Adipocyte (in vitro differentiated cells): ENCODE data around the gene ZDHHC11.

Source experiments
- DNase-seq: peaks from one replicate; pipeline ENCODE4 v3.0.0-alpha.2; 2015; ENCODE audit warnings: low read depth
- H3K27me3 ChIP-seq: replicated peaks from 2 replicates; pipeline ENCODE4 v1.7.0; 2013; ENCODE audit warnings: mild to moderate bottlenecking, low read length, moderate library complexity; ENCODE audit not compliant: control insufficient read depth, insufficient read depth
- H3K36me3 ChIP-seq: 2 replicates; pipeline ENCODE4 v1.7.0; 2013; ENCODE audit warnings: low read length, mild to moderate bottlenecking, moderate library complexity; ENCODE audit not compliant: control insufficient read depth, insufficient read depth, severe bottlenecking
- H3K4me1 ChIP-seq: 2 replicates; pipeline ENCODE4 v1.7.0; 2013; ENCODE audit warnings: mild to moderate bottlenecking, low read length, moderate library complexity; ENCODE audit not compliant: control insufficient read depth, insufficient read depth
- H3K4me3 ChIP-seq: 2 replicates; pipeline ENCODE4 v1.7.0; 2013; ENCODE audit warnings: mild to moderate bottlenecking, low read length, moderate library complexity
- H3K9ac ChIP-seq: 2 replicates; pipeline ENCODE4 v1.7.0; 2013; ENCODE audit warnings: mild to moderate bottlenecking, low read length, moderate library complexity
- H3K9me3 ChIP-seq: 2 replicates; pipeline ENCODE4 v1.7.0; 2013; ENCODE audit warnings: mild to moderate bottlenecking, low read length, moderate library complexity; ENCODE audit not compliant: control insufficient read depth

Gene ZDHHC11

GRCh38 chr5:876398-877365 lies 25.9 kb upstream of the ZDHHC11 start:
- H3K9ac ChIP-seq = no peak overlapping the region
- no peak overlapping the region for H3K4me3 ChIP-seq
- H3K4me1 ChIP-seq = no peaks in the 10 kb centered on the region
- no peaks in the 10 kb centered on the region for H3K9me3 ChIP-seq
- no peaks in the 10 kb centered on the region for H3K27me3 ChIP-seq
- no peak for DNase-seq
- H3K36me3 ChIP-seq = peaks cover 65% of the 10 kb centered on the region

GRCh38 chr5:875931-876330 lies 25.1 kb upstream of the ZDHHC11 start:
- no peaks in the 10 kb centered on the region for H3K4me1 ChIP-seq
- H3K9me3 ChIP-seq = no peaks in the 10 kb centered on the region
- no peak overlapping the region for H3K9ac ChIP-seq
- H3K27me3 ChIP-seq = no peaks in the 10 kb centered on the region
- H3K4me3 ChIP-seq = no peak overlapping the region
- H3K36me3 ChIP-seq = peaks cover 65% of the 10 kb centered on the region
- DNase-seq = no peak

- Histone ChIP-seq H3K27me3 (no peaks in the 10 kb centered on the region), H3K4me1 (no peaks in the 10 kb centered on the region), H3K36me3 (peaks cover 89% of the 10 kb centered on the region), H3K9me3 (no peaks in the 10 kb centered on the region), H3K4me3 (no peak overlapping the region), H3K9ac (no peak overlapping the region)
- no peak for DNase-seq
Measured at GRCh38 chr5:873328-873727, 22.5 kb upstream of the ZDHHC11 start.

GRCh38 chr5:872301-872700 lies 21.5 kb upstream of the ZDHHC11 start:
- Histone ChIP-seq H3K4me3 (no peak overlapping the region), H3K4me1 (no peaks in the 10 kb centered on the region), H3K36me3 (peaks cover 90% of the 10 kb centered on the region), H3K27me3 (no peaks in the 10 kb centered on the region), H3K9ac (no peak overlapping the region), H3K9me3 (no peaks in the 10 kb centered on the region)
- no peak for DNase-seq

- Histone ChIP-seq H3K4me1 (peaks cover 5% of the 10 kb centered on the region), H3K9me3 (no peaks in the 10 kb centered on the region), H3K9ac (no peak overlapping the region), H3K36me3 (peaks cover 90% of the 10 kb centered on the region), H3K4me3 (no peak overlapping the region), H3K27me3 (no peaks in the 10 kb centered on the region)
- DNase-seq = no peak
Measured at GRCh38 chr5:871596-872298, 21.0 kb upstream of the ZDHHC11 start.

GRCh38 chr5:870956-871355 lies 20.2 kb upstream of the ZDHHC11 start:
- Histone ChIP-seq H3K9ac (no peak overlapping the region), H3K27me3 (no peaks in the 10 kb centered on the region), H3K36me3 (peaks cover 83% of the 10 kb centered on the region), H3K4me3 (no peak overlapping the region), H3K4me1 (peaks cover 5% of the 10 kb centered on the region), H3K9me3 (no peaks in the 10 kb centered on the region)
- no peak for DNase-seq

GRCh38 chr5:868428-869135 lies 17.8 kb upstream of the ZDHHC11 start:
- Histone ChIP-seq H3K27me3 (no peaks in the 10 kb centered on the region), H3K4me1 (peaks cover 5% of the 10 kb centered on the region), H3K36me3 (peaks cover 74% of the 10 kb centered on the region), H3K9me3 (no peaks in the 10 kb centered on the region), H3K9ac (no peak overlapping the region), H3K4me3 (no peak overlapping the region)
- DNase-seq = no peak

- H3K4me3 ChIP-seq = no peak overlapping the region
- H3K27me3 ChIP-seq = no peaks in the 10 kb centered on the region
- H3K9me3 ChIP-seq = no peaks in the 10 kb centered on the region
- peaks cover 68% of the 10 kb centered on the region for H3K36me3 ChIP-seq
- peaks cover 5% of the 10 kb centered on the region for H3K4me1 ChIP-seq
- no peak overlapping the region for H3K9ac ChIP-seq
- no peak for DNase-seq
Measured at GRCh38 chr5:867300-867870, 16.6 kb upstream of the ZDHHC11 start.

GRCh38 chr5:865771-866170 lies 15.0 kb upstream of the ZDHHC11 start:
- peaks cover 5% of the 10 kb centered on the region for H3K4me1 ChIP-seq
- H3K9ac ChIP-seq = no peak overlapping the region
- H3K36me3 ChIP-seq = peaks cover 52% of the 10 kb centered on the region
- no peaks in the 10 kb centered on the region for H3K9me3 ChIP-seq
- no peak overlapping the region for H3K4me3 ChIP-seq
- no peaks in the 10 kb centered on the region for H3K27me3 ChIP-seq
- no peak for DNase-seq

- no peak for DNase-seq
- Histone ChIP-seq H3K4me1 (peaks cover 5% of the 10 kb centered on the region), H3K9me3 (no peaks in the 10 kb centered on the region), H3K4me3 (no peak overlapping the region), H3K36me3 (peaks cover 46% of the 10 kb centered on the region), H3K27me3 (no peaks in the 10 kb centered on the region), H3K9ac (no peak overlapping the region)
Measured at GRCh38 chr5:865168-865521, 14.4 kb upstream of the ZDHHC11 start.
